DND-41 (cell line): ENCODE data around the gene COG5.

ENCODE experiments used
- CTCF ChIP-seq: IDR thresholded peaks from 2 replicates; pipeline ENCODE4 v1.5.1; 2012; ENCODE audit warnings: borderline replicate concordance, low read length, moderate library complexity, mild to moderate bottlenecking; ENCODE audit not compliant: poor library complexity, severe bottlenecking; ENCODE audit errors: extremely low read depth
- EZH2 ChIP-seq: IDR thresholded peaks from 3 replicates; pipeline ENCODE4 v1.6.1; 2012; ENCODE audit warnings: borderline replicate concordance, low read depth, mild to moderate bottlenecking, moderate library complexity, low read length, inconsistent platforms; ENCODE audit not compliant: severe bottlenecking

- TF ChIP-seq CTCF (no peak), EZH2 (no peak)
These were observed 117.2 kb downstream of the COG5 start for GRCh38 chr7:107446531-107446930.
